NCI-H2196 (cell line): ENCODE results near the gene KCNMB2.
"Not testable (repeated sequence)": the region's sequence is repeated elsewhere in the genome, so short reads cannot be mapped to it uniquely, and the experiment has no call there.

ENCODE experiments used
- DNase-seq: peaks from one replicate; lab custom pipeline; 2025; ENCODE audit not compliant: unreplicated experiment; lab: John Stamatoyannopoulos, UW

The KCNMB2 gene

DNA sequence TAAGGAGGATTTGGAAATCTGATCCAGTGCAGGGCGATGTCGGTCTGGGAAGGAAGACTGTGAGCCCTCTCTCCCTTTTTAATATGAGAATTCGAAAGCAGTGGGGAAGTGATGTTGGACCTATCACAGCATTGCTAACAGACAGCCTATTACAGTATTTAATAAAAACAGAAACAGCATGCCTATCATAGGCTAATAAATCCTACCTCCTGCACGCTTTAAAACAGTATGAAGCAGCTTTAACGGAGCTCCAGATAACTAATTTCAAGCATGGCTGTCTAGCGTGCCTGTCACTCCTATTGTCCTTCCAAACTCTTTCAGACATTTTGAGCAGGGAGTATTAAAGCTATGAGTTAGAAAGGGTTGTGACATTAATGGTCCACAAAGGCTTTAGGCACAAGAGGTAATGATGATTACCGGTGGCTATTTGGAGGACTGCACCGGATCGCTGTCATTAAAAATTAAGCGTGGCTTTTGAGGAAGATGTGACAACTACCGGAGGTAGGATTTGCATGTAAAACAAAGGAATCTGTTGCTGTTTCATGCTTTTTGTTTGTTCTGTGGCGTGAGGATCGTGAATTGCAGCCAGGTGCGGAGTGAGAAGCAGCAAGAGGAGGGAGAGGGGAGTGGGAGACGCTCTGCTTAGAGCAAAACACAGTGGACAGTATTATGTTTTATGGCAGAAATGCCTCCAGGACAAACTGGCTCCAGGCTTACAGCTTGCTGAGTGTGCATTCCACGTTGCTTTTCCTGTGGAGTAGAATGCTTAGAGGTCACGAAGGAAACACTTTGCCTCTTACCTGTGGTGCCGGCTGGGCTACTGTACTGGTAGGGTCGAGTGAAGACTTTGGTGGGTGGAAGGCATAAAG, at the start of gene KCNMB2:
TSS of gene KCNMB2 (plus strand) at position 226 of the 869 bp plus-strand sequence.
- peak; percentile 34 for DNase-seq

DNA sequence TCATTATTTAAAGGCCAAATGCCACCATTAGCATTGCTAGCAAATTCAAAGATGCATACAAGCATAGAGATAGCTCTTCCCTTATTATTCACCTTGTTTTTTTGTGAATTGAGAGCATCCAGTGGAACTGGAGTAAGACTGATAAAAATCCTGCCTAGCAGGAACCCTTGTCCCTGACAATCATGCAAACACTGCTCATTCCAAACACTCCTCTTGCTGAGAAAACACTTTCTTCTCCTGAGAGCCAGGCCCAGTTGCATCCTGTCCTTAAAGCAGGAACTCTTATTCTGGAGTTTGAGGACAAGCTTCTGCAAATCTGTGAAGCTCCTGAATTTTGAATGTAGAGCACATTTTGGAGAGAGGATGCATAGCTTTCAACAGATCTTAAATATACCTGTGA, 49.3 kb upstream of the KCNMB2 start:
- DNase-seq = no peak

GRCh38 chr3:178487752-178488151, 48.5 kb upstream of the KCNMB2 start:
- DNase-seq = no peak

DNA sequence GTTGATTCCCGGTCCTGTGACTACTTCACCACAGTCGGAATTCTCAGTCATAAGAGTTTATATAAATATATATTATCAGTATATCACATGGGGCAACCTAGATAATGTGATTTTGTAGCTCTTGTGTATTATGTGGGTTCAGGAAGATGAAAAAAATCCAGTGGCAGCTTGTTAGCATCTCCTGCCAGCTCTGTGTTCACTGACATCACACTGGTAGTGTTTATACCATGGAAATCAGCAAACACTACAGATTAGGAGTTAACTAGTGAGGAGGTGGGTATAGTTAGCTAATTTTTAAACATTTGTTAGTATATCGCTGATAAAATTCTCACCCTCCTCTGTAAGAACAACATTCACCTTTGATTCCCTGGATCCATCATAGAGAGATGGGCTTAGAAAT, 44.5 kb upstream of the KCNMB2 start:
- no peak for DNase-seq

DNA sequence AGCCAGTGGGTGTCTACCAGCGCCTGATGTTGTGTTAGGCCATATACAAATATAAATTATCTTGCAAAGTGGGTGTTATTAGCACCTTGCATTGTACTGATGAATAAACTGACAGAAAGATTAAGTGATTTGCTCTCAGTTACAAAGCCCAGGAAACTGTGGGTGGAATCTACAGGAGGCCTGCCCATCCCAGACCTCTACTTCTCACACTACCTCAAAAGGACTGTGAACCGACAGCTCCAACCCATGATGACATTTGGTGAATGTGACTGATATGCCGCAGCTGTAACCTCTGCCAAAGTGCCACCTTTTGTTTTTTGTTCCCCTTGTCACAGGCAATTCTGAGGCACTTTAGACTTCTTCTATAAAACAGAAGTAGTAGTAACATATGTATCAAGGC, 43.7 kb upstream of the KCNMB2 start:
- DNase-seq = no peak

DNA sequence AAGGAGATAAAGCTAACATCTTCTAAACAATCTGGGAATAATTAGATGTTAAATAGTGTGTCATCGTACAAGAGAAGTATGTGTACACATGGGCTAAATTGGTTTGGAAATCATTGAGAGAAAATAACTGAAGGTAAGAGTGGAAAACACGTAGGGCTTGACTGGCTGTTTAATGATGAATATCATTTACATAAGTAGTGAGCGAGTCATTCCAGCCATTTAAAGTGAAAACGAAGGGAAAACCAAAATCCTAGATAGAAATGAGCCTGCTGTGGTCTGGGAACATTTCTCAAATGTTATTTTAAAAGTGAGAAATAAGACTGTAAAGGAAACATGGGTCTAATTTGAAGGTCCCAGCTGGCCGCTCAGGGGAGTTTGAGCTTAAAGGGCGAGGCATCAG, 41.9 kb upstream of the KCNMB2 start:
- DNase-seq = no peak

DNA sequence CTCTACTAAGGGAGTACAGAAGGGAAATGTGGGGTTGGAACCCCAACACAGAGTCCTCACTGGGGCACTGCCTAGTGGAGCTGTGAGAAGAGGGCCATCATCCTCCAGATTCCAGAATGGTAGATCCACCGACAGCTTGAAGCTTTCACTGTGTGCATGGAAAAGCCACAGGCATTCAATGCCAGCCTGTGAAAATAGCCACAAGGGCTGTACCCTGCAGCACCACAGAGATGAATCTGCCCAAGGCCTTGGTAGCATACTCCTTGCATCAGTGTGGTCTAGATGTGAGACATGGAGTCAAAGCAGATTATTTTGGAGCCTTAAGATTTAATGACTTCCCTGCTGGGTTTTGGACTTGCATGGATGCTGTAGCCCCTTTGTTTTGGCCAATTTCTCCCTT, 39.3 kb upstream of the KCNMB2 start:
- no peak for DNase-seq

- no peak for DNase-seq
These were observed 37.4 kb upstream of the KCNMB2 start for GRCh38 chr3:178498871-178499270.

DNA sequence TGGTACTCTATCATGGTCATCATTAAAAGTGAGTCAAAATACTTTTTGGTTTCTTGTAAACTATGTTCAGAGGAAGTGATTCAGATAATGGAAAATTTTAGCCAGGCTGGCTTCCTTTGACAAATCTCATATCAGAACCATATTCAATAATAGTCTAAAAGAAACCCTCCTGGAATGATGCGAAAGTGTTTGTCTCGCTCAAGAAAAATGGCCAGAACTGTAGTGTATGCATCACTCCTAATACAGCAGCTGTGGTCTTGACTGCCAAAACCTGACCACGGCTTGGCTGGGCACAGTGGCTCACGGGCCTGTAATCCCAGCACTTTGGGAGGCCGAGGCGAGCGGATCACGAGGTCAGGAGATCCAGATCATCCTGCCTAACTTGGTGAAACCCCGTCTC, 35.6 kb upstream of the KCNMB2 start:
- no peak for DNase-seq

DNA sequence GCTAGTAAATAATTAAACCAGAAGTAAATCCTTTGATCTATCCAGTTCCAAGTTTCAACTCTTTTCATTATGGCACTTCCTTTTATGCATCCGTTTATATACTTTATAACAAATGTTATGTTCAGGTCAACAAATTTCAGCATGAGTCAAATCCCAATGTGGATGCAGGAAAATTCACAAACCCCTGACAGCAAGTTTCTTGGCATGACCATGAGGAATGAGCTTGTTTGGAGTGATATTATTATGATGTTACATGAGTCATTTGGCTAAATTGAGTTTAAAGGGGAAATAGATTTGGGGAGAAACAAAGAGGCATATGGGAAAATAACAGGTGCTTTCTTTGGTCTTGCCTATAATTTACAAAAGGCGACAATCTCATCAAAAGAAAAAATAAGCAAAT, 32.1 kb upstream of the KCNMB2 start:
- DNase-seq = no peak

DNA sequence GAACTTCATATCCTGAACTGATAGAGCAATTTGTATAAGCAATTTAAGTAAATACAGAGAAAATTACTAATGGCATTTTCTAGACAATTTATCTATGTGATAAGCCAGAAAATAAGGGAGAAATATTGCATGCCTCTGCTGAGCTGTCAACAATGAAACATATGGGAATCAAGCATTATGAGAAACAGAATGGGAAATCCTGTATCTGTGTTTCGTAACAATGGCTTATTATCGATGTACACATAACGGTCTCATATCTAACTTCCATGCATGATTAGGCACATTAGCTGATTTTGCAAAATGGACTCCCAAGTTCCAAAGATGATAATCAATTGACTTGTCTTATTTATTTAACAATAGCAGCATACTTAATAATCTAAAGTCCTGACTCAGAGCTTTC, 30.4 kb upstream of the KCNMB2 start:
- DNase-seq = no peak

DNA sequence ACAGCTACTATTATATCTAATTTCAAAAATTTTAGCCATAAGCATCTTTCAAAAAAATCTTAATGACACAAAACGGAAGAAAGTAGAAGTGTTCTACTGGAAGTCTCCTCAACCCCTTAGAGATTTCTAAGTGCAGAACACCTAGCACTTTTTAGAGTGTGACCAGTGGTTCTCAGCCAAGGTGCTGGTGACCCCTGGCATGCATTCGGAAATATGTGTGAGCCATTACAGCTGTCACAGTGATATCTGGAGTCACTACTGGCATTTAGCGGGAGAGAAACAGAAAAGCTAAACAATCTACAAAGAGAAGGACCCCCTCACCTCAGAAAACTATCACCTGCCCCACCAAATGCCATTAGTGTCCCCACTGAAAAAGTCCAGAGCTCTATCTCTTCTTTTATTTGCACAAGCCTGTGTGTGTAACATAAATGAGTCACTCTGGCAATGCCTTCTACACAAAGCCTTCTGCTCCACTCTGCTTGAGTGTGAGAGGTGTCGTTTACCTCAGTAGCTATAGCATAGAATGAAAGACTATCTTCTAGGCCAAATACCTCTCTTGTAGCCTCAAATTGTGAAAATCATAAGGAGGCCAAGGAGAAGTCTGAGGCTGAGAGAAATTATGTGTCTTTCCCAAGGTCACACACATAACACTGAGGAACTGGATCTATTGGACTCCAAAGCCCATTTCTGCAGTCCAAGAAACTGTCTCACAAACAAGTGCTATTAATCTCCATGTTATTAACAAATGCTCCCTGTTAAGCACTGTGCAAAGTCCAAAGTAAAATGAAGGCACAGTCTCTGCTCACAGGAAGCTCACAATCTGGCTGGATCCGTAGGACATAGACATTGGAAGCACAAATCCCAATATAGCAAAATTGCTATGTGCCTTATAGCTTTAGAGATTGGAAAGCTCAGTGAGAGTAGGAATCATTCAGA, 28.5 kb upstream of the KCNMB2 start:
- no peak for DNase-seq

GRCh38 chr3:178508443-178508825, 27.8 kb upstream of the KCNMB2 start:
- no peak for DNase-seq

DNA sequence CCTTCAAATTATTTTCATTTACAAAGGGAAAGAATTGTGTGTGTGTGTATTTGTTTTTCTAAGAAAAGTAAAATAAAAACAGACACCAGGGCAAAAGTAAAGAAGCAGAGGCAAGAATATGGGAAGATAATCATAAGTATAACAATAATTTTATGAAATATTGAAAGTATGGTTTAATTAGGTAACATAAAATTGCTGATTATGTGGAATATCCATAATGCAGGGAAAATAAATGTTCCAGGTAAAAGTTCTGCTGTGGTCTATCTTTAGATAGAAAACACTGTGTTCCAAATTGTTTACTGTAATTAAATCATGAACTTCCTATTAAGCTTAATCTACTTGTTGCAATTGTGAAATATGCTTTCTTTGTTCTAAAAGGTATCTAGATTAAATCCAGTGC, 25.7 kb upstream of the KCNMB2 start:
- DNase-seq = no peak

DNA sequence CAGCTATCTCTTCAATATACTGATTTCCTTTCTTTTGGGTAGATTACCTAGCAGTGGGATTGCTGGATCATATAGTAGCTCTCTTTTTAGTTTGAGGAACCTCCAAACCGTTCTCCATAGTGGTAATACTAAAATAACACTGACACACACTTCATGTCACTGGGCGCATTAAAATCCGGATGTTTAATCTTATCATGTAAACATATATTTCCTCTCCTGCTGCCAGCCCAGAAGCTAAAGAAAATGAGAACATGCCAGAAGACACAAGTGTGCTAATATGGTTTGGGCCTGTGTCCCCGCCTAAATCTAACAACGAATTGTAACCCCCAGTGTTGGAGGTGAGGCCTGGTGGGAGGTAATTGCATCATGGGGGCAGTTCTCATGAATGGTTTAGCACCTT, 23.6 kb upstream of the KCNMB2 start:
- DNase-seq = no peak

GRCh38 chr3:178513546-178514380, 22.5 kb upstream of the KCNMB2 start:
- no peak for DNase-seq

- no peak for DNase-seq
These were observed 21.8 kb upstream of the KCNMB2 start for GRCh38 chr3:178514401-178514800.

DNA sequence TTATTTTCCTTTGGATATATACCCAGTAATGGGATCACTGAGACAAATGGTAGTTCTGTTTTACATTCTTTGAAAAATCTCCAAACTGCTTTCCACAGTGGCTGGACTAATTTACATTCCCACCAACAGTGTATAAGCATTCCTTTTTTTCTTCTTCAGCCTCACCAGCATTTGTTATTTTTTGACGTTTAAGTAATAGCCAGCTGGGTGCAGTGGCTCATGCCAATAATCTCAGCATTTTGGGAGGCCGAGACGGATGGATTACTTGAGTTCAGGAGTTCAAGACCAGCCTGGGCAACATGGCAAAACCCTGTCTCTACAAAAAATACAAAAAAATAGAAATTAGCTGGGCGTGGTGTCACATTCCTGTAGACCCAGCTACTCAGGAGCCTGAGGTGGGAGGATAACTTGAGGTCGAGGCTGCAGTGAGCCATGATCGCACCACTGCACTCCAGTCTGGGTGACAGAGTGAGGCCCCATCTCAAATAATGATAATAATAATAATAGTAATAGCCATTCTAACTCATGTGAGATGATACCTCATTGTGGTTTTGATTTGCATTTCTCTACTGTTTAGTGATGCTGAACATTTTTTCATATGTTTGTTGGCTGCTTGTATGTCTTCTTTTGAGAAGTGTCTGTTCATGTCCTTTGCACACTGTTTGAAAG, 21.0 kb upstream of the KCNMB2 start:
- not testable (repeated sequence) for DNase-seq

GRCh38 chr3:178517665-178518334, 18.4 kb upstream of the KCNMB2 start:
- no peak for DNase-seq
